ENCODE results near the gene INAFM2. TPM values are rescaled to one million over a fixed set of nuclear protein-coding genes. Genes with fewer than 3 reads are reported as not detected.

Gene INAFM2
- total and polyA plus RNA-seq, 9 of the 15 experiments (the other 6 are each of a cell fraction or from before 2014, with no cell fraction given) = 11.8 to 43.1 (median 27.2) TPM

- TF ChIP-seq PHB2 (IDR thresholded peaks at IDR 0.05; ENCODE audit: low read depth) = no peak
- 0 out of 2 replicates have a peak, but pooled peaks have one; percentile 34 for TF ChIP-seq SMARCA5 (IDR thresholded peaks at IDR 0.05)
- no peak for TF ChIP-seq BCL6 (CRISPR knock-in tag; IDR thresholded peaks at IDR 0.05)
- TF ChIP-seq ETV1 (tag; conservative IDR thresholded peaks at IDR 0.05; ENCODE audit: low read depth) = no peak
- no peak for TF ChIP-seq THRB (CRISPR knock-in tag; conservative IDR thresholded peaks at IDR 0.05)
- no peak for TF ChIP-seq USF2 (CRISPR knock-in tag; IDR thresholded peaks at IDR 0.05)
- peak; percentile 70 for TF ChIP-seq TAL1 (IDR thresholded peaks at IDR 0.05)
- no peak for TF ChIP-seq SMARCB1 (IDR thresholded peaks at IDR 0.05; ENCODE audit: insufficient read length, low read depth)
- TF ChIP-seq GABPB2 (CRISPR knock-in tag; conservative IDR thresholded peaks at IDR 0.05) = no peak
- TF ChIP-seq ZNF589 (CRISPR knock-in tag; IDR thresholded peaks at IDR 0.05; ENCODE audit: low read depth) = no peak
- TF ChIP-seq, protein P1, sequence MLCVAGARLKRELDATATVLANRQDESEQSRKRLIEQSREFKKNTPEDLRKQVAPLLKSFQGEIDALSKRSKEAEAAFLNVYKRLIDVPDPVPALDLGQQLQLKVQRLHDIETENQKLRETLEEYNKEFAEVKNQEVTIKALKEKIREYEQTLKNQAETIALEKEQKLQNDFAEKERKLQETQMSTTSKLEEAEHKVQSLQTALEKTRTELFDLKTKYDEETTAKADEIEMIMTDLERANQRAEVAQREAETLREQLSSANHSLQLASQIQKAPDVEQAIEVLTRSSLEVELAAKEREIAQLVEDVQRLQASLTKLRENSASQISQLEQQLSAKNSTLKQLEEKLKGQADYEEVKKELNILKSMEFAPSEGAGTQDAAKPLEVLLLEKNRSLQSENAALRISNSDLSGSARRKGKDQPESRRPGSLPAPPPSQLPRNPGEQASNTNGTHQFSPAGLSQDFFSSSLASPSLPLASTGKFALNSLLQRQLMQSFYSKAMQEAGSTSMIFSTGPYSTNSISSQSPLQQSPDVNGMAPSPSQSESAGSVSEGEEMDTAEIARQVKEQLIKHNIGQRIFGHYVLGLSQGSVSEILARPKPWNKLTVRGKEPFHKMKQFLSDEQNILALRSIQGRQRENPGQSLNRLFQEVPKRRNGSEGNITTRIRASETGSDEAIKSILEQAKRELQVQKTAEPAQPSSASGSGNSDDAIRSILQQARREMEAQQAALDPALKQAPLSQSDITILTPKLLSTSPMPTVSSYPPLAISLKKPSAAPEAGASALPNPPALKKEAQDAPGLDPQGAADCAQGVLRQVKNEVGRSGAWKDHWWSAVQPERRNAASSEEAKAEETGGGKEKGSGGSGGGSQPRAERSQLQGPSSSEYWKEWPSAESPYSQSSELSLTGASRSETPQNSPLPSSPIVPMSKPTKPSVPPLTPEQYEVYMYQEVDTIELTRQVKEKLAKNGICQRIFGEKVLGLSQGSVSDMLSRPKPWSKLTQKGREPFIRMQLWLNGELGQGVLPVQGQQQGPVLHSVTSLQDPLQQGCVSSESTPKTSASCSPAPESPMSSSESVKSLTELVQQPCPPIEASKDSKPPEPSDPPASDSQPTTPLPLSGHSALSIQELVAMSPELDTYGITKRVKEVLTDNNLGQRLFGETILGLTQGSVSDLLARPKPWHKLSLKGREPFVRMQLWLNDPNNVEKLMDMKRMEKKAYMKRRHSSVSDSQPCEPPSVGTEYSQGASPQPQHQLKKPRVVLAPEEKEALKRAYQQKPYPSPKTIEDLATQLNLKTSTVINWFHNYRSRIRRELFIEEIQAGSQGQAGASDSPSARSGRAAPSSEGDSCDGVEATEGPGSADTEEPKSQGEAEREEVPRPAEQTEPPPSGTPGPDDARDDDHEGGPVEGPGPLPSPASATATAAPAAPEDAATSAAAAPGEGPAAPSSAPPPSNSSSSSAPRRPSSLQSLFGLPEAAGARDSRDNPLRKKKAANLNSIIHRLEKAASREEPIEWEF (CRISPR knock-in tag; IDR thresholded peaks at IDR 0.05) = no peak
- TF ChIP-seq CCNT2 (IDR thresholded peaks at IDR 0.05; ENCODE audit: borderline replicate concordance, extremely low read depth, insufficient read length, low read depth, low read length) = no peak
- TF ChIP-seq, protein P2, sequence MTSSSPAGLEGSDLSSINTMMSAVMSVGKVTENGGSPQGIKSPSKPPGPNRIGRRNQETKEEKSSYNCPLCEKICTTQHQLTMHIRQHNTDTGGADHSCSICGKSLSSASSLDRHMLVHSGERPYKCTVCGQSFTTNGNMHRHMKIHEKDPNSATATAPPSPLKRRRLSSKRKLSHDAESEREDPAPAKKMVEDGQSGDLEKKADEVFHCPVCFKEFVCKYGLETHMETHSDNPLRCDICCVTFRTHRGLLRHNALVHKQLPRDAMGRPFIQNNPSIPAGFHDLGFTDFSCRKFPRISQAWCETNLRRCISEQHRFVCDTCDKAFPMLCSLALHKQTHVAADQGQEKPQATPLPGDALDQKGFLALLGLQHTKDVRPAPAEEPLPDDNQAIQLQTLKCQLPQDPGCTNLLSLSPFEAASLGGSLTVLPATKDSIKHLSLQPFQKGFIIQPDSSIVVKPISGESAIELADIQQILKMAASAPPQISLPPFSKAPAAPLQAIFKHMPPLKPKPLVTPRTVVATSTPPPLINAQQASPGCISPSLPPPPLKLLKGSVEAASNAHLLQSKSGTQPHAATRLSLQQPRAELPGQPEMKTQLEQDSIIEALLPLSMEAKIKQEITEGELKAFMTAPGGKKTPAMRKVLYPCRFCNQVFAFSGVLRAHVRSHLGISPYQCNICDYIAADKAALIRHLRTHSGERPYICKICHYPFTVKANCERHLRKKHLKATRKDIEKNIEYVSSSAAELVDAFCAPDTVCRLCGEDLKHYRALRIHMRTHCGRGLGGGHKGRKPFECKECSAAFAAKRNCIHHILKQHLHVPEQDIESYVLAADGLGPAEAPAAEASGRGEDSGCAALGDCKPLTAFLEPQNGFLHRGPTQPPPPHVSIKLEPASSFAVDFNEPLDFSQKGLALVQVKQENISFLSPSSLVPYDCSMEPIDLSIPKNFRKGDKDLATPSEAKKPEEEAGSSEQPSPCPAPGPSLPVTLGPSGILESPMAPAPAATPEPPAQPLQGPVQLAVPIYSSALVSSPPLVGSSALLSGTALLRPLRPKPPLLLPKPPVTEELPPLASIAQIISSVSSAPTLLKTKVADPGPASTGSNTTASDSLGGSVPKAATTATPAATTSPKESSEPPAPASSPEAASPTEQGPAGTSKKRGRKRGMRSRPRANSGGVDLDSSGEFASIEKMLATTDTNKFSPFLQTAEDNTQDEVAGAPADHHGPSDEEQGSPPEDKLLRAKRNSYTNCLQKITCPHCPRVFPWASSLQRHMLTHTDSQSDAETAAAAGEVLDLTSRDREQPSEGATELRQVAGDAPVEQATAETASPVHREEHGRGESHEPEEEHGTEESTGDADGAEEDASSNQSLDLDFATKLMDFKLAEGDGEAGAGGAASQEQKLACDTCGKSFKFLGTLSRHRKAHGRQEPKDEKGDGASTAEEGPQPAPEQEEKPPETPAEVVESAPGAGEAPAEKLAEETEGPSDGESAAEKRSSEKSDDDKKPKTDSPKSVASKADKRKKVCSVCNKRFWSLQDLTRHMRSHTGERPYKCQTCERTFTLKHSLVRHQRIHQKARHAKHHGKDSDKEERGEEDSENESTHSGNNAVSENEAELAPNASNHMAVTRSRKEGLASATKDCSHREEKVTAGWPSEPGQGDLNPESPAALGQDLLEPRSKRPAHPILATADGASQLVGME (CRISPR knock-in tag; IDR thresholded peaks at IDR 0.05) = no peak
- TF ChIP-seq TCF7L2 (IDR thresholded peaks at IDR 0.05; ENCODE audit: low read depth, low read length) = no peak
Measured at GRCh38 chr15:40330368-40330836, 6.9 kb downstream of the INAFM2 start (continued).

Measured in K562 (cell line).